Ovary (tissue), 9 donors: Measurements from ENCODE around the gene LRP10. TPM values are rescaled to one million over a fixed set of nuclear protein-coding genes. Genes with fewer than 3 reads are reported as not detected.

Experiments used
- DNase-seq, 5 donors: peaks; one replicate each; pipeline ENCODE4 v3.0.0-alpha.2; 2019 to 2020
- H3K27ac ChIP-seq, 2 donors: fragments of 200-600 bp; one replicate each; pipeline versions ENCODE4 v1.5.1 to v1.8.0; 2019 to 2022
- H3K27me3 ChIP-seq: fragments of 200-600 bp; one replicate; pipeline ENCODE4 v1.8.0; 2022
- H3K36me3 ChIP-seq: fragments of 200-600 bp; sonication (generic); one replicate; pipeline ENCODE4 v1.5.1; 2019
- H3K4me1 ChIP-seq: one replicate; pipeline ENCODE4 v1.8.1; 2013; ENCODE audit warnings: mild to moderate bottlenecking, moderate library complexity; ENCODE audit not compliant: insufficient read depth
- H3K4me3 ChIP-seq: fragments of 200-600 bp; sonication (generic); one replicate; pipeline ENCODE4 v1.5.1; 2017
- H3K9me3 ChIP-seq, 2 donors: fragments of 200-600 bp in 1 of 2; sonication (generic) in 1 of 2; one replicate each; pipeline versions ENCODE4 v1.5.1 to v1.8.1; 2013 to 2019; ENCODE audit warnings: mild to moderate bottlenecking in 1 of 2, moderate library complexity in 1 of 2
- CTCF ChIP-seq, 3 donors: fragments of 450-650 bp in 2 of 3; fragments of 200-600 bp in 1 of 3; IDR thresholded peaks; one replicate each; pipeline versions ENCODE4 v1.5.1 to v1.8.0; 2016 to 2022; ENCODE audit warnings: antibody characterized with exemption in 3 of 3, mild to moderate bottlenecking in 1 of 3
- EP300 ChIP-seq: sonication (generic); formaldehyde crosslinking; IDR thresholded peaks from one replicate; pipeline ENCODE4 v1.6.1; 2017; ENCODE audit warnings: antibody characterized with exemption
- POLR2A ChIP-seq: fragments of 450-650 bp; IDR thresholded peaks from one replicate; pipeline ENCODE4 v1.6.1; 2017; ENCODE audit warnings: antibody characterized with exemption, mild to moderate bottlenecking, moderate library complexity
- WGBS, 3 donors: extraction: QIAGEN DNeasy Blood & Tissue Kit in 1 of 3; methylation state at CpG; one replicate each; pipeline versions ENCODE4 v1.1.5 to v1.1.7; 2013 to 2017; 5-methylcytosine and 5-hydroxymethylcytosine counted together
- intact Hi-C, 4 donors: fragments of 100-400 bp; cut with DNase I; formaldehyde crosslinking; loops; one replicate each; pipeline versions ENCODE4 v1.11.0 to v1.15.1; 2022 to 2023
- polyA plus RNA-seq, 2 donors: library from polyadenylated mRNA; stranded (reverse); fragments of 200-250 nt in 1 of 2; fragments of 350-450 nt in 1 of 2; fragmentation: Illumina TruSeq in 1 of 2; extraction: RNeasy Lipid Tissue Mini Kit (QIAGEN cat#74804) in 1 of 2; gene quantifications; one replicate each; pipeline ENCODE4 v1.2.3, GENCODE V29; 2013 to 2014
- total RNA-seq, 7 donors: library from RNA; depleted of rRNA in 2 of 7; stranded (reverse); fragments of >200 nt in 2 of 7; fragmentation: NEBNext Ultra II Directional in 3 of 7; extraction: Animal tissue kit (Norgen Biotek cat#: 25700) in 3 of 7; gene quantifications; one replicate each; pipeline versions ENCODE4 v1.1.0 to v1.2.4, GENCODE V29; 2016 to 2023
- donor health status: DM: no; HTN: no; CAD: no; lungs with moderate emphysema.
- donor health status: DM: no; HTN: no; CAD: no.
- donor health status: Bipolar disorder and iron deficiency.
- donor health status: DM: yes; HTN: yes; CAD: no.
- donor health status: DM: no; HTN: no; CAD: no.
- donor health status: DM: yes; HTN: yes; CAD: no.

The LRP10 gene
- total and polyA plus RNA-seq, 9 donors, result 32.4 to 122 (median 94.0) TPM

- no peak for TF ChIP-seq POLR2A
- no peak for TF ChIP-seq EP300
- TF ChIP-seq CTCF (IDR thresholded peaks at IDR 0.05), result no peak
- H3K36me3 ChIP-seq, result no peaks in the 10 kb centered on the region
- WGBS, 3 donors, result 77 to 87% (median 85%) methylated on average over 8 of the region's 8 CpGs
- no peaks in the 10 kb centered on the region for H3K9me3 ChIP-seq
- H3K27me3 ChIP-seq, result no peaks in the 10 kb centered on the region
- DNase-seq, result peak in 1 of 5 donors; percentile 14
- no peak overlapping the region for H3K27ac ChIP-seq
- intact Hi-C loops, result loop anchor here in 1 of 4 donors (10.0 kb wide), 1 partner anchor 277 kb away; no protein-coding TSS in a partner anchor
- H3K4me3 ChIP-seq, result no peak overlapping the region
- peaks cover 21% of the 10 kb centered on the region for H3K4me1 ChIP-seq
Measured at GRCh38 chr14:22841769-22842168, 29.8 kb upstream of the LRP10 start.

- Histone ChIP-seq H3K36me3 (no peaks in the 10 kb centered on the region), H3K9me3 (no peaks in the 10 kb centered on the region), H3K27ac (no peak overlapping the region), H3K4me3 (no peak overlapping the region), H3K27me3 (no peaks in the 10 kb centered on the region), H3K4me1 (peaks cover 24% of the 10 kb centered on the region)
- DNase-seq, result peak in 1 of 5 donors; percentile 33
- intact Hi-C loops, result loop anchor here in 1 of 4 donors (10.0 kb wide), 1 partner anchor 278 kb away; no protein-coding TSS in a partner anchor
- TF ChIP-seq EP300 (no peak), CTCF (IDR thresholded peaks at IDR 0.05) (no peak), POLR2A (no peak)
- 85 to 90% (median 86%) methylated on average over 28 of the region's 28 CpGs for WGBS, 3 donors
Measured at GRCh38 chr14:22842211-22843122, 29.1 kb upstream of the LRP10 start.

GRCh38 chr14:22843123-22843925, 28.2 kb upstream of the LRP10 start:
- 83 to 86% (median 83%) methylated on average over 21 of the region's 21 CpGs for WGBS, 3 donors
- no peak overlapping the region for H3K4me3 ChIP-seq
- H3K36me3 ChIP-seq, result no peaks in the 10 kb centered on the region
- intact Hi-C loops, result loop anchor here in 1 of 4 donors (10.0 kb wide), 1 partner anchor 279 kb away; no protein-coding TSS in a partner anchor
- TF ChIP-seq POLR2A (no peak), CTCF (IDR thresholded peaks at IDR 0.05) (no peak), EP300 (no peak)
- peaks cover 27% of the 10 kb centered on the region for H3K4me1 ChIP-seq
- H3K27ac ChIP-seq, result no peak overlapping the region
- H3K9me3 ChIP-seq, result no peaks in the 10 kb centered on the region
- DNase-seq, result peak in 1 of 5 donors; percentile 21
- no peaks in the 10 kb centered on the region for H3K27me3 ChIP-seq
